Gastroesophageal sphincter (tissue), 3 donors: Measurements from ENCODE around the gene OASL.

Source experiments
- CTCF ChIP-seq, 4 experiments: fragments of 200-600 bp in 2 of 4; fragments of 450-650 bp in 2 of 4; sonication (generic) in 1 of 4; IDR thresholded peaks; one replicate each; pipeline ENCODE4 v1.5.1; 2017 to 2019; ENCODE audit warnings: antibody characterized with exemption in 4 of 4, mild to moderate bottlenecking in 2 of 4, moderate library complexity in 2 of 4
- POLR2A ChIP-seq, 2 donors: fragments of 450-650 bp; IDR thresholded peaks; one replicate each; pipeline ENCODE4 v1.6.1; 2017; ENCODE audit warnings: antibody characterized with exemption in 2 of 2, mild to moderate bottlenecking in 2 of 2, moderate library complexity in 1 of 2

GRCh38 chr12:121009741-121010140 is 29.3 kb downstream of the OASL start:
- TF ChIP-seq CTCF (IDR thresholded peaks at IDR 0.05), result peak in 3 of 4 experiments; percentile 23 to 36 (median 31)
- TF ChIP-seq POLR2A (IDR thresholded peaks at IDR 0.05), result no peak
